ENCODE results near the gene ARAP1. TPM values are rescaled to one million over a fixed set of nuclear protein-coding genes. Genes with fewer than 3 reads are reported as not detected.
A peak's percentile ranks its signal among the peaks of the same experiment; 100 is the strongest.

ARAP1 gene
- polyA plus RNA-seq, 3 donors: 48.7 to 487 (median 79.0) TPM

DNA sequence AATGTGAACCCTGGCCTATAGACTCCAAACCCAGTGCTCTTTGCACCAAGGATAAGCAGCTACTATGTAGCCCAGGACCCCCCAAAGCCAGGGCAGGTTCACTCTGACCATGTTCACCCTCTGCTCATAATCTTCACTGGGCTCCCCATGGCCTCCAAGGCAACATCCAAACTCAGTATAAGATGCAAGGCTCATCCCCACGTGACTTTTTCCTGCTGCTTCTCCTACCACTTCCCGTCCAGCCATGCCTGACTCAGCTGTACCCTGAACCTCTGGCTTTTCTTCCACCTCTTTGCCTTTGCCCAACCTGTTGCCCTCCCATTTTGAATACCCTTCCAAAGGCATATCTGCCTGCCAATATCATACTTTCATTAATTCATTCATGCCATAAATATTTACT is 105.7 kb downstream of the ARAP1 start:
- H3K4me1 Mint-ChIP-seq: peaks cover 6% of the 10 kb centered on the region
- no peaks in the 10 kb centered on the region for H3K36me3 Mint-ChIP-seq
- no peak overlapping the region for H3K4me2 ChIP-seq (replicated peaks; ENCODE audit: extremely low read depth, low read length, poor library complexity, severe bottlenecking)
- H3K36me3 ChIP-seq (replicated peaks in 1 of 2; ENCODE audit: control insufficient read depth in 1 of 2, insufficient read depth in 2 of 2, low read length in 2 of 2): no peaks in the 10 kb centered on the region
- peaks cover 5% of the 10 kb centered on the region for H4K20me1 ChIP-seq (ENCODE audit: insufficient read depth, low read length)
- H3K4me3 ChIP-seq (replicated peaks in 1 of 3; ENCODE audit: low read depth in 2 of 3, low read length in 3 of 3): no peak overlapping the region
- peaks cover 0 to 6% of the 10 kb centered on the region in 2 donors for H3K9me3 ChIP-seq (replicated peaks in 1 of 2; ENCODE audit: control insufficient read depth in 1 of 2, insufficient read depth in 1 of 2, low read length in 2 of 2)
- 68% methylated on average over 2 of the region's 2 CpGs for WGBS (ENCODE audit: insufficient coverage)
- peaks cover 5 to 26% of the 10 kb centered on the region in 2 donors for H3K27me3 ChIP-seq (ENCODE audit: control insufficient read depth in 2 of 2, insufficient read depth in 2 of 2, low read length in 2 of 2)
- no peak overlapping the region for H3K27ac Mint-ChIP-seq
- TF ChIP-seq, protein P1, sequence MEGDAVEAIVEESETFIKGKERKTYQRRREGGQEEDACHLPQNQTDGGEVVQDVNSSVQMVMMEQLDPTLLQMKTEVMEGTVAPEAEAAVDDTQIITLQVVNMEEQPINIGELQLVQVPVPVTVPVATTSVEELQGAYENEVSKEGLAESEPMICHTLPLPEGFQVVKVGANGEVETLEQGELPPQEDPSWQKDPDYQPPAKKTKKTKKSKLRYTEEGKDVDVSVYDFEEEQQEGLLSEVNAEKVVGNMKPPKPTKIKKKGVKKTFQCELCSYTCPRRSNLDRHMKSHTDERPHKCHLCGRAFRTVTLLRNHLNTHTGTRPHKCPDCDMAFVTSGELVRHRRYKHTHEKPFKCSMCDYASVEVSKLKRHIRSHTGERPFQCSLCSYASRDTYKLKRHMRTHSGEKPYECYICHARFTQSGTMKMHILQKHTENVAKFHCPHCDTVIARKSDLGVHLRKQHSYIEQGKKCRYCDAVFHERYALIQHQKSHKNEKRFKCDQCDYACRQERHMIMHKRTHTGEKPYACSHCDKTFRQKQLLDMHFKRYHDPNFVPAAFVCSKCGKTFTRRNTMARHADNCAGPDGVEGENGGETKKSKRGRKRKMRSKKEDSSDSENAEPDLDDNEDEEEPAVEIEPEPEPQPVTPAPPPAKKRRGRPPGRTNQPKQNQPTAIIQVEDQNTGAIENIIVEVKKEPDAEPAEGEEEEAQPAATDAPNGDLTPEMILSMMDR (IDR thresholded peaks at IDR 0.05): no peak
- no peak overlapping the region for H2AFZ ChIP-seq (ENCODE audit: insufficient read depth, low read depth, low read length, poor library complexity, severe bottlenecking)
- peaks cover 15 to 18% of the 10 kb centered on the region in 2 donors for H3K4me1 ChIP-seq (ENCODE audit: control insufficient read depth in 1 of 2, insufficient read depth in 2 of 2, low read length in 2 of 2)
- peaks cover 0 to 4% (median 0%) of the 10 kb centered on the region in 7 donors for H3K9me3 Mint-ChIP-seq
- H3K27ac ChIP-seq (ENCODE audit: low read depth in 1 of 2, low read length in 2 of 2): no peak overlapping the region
- no peak overlapping the region for H3K9ac ChIP-seq (ENCODE audit: insufficient read depth, low read length, poor library complexity, severe bottlenecking)
- no peak for DNase-seq
- peaks cover 21 to 42% (median 32%) of the 10 kb centered on the region in 3 donors for H3K27me3 Mint-ChIP-seq (ENCODE audit: low read depth in 3 of 3)
- no peaks in the 10 kb centered on the region for H3K79me2 ChIP-seq (ENCODE audit: insufficient read depth, low read length)
- intact Hi-C loops (cut with micrococcal nuclease): loop anchor here in 1 of 2 donors (5.0 kb wide), 1 partner anchor 174 kb away; no protein-coding TSS in a partner anchor
- H3K4me3 Mint-ChIP-seq: no peak overlapping the region

DNA sequence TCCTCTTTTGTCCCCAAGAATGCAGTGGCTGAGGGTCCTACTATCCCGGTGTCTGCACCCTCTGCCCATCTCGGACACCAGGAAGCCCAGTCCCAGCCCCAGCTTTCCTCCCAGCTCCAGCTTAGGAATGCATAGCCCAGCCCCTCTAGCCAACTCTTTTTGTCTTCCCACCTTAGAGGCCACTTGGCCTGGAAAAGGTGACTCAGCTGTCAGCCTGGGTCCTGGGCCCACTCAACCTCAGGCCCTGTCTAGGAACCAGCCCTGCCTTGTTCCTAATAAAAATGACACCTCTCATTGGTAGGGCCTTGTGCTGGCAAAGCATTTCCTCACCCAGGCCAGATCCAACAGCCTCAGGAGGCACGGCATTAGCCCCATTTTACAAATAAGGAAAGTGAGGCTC is 106.2 kb downstream of the ARAP1 start:
- H2AFZ ChIP-seq (ENCODE audit: insufficient read depth, low read depth, low read length, poor library complexity, severe bottlenecking): no peak overlapping the region
- H3K27me3 ChIP-seq (ENCODE audit: control insufficient read depth in 2 of 2, insufficient read depth in 2 of 2, low read length in 2 of 2): peaks cover 10 to 30% of the 10 kb centered on the region in 2 donors
- no peaks in the 10 kb centered on the region for H3K36me3 Mint-ChIP-seq
- peaks cover 6% of the 10 kb centered on the region for H3K4me1 Mint-ChIP-seq
- no peak overlapping the region for H3K4me2 ChIP-seq (replicated peaks; ENCODE audit: extremely low read depth, low read length, poor library complexity, severe bottlenecking)
- peaks cover 0 to 4% (median 0%) of the 10 kb centered on the region in 7 donors for H3K9me3 Mint-ChIP-seq
- peak overlapping the region in 1 of 7 donors; percentile 44 for H3K27ac Mint-ChIP-seq
- 96% methylated on average over 2 of the region's 3 CpGs for WGBS (ENCODE audit: insufficient coverage)
- no peak overlapping the region for H3K4me3 Mint-ChIP-seq
- intact Hi-C loops (cut with micrococcal nuclease): loop anchor here in 1 of 2 donors (5.0 kb wide), 1 partner anchor 174 kb away; no protein-coding TSS in a partner anchor
- H3K79me2 ChIP-seq (ENCODE audit: insufficient read depth, low read length): no peaks in the 10 kb centered on the region
- H3K4me3 ChIP-seq (replicated peaks in 1 of 3; ENCODE audit: low read depth in 2 of 3, low read length in 3 of 3): no peak overlapping the region
- peaks cover 21 to 39% (median 30%) of the 10 kb centered on the region in 3 donors for H3K27me3 Mint-ChIP-seq (ENCODE audit: low read depth in 3 of 3)
- TF ChIP-seq, protein P1 (IDR thresholded peaks at IDR 0.05): no peak
- H3K27ac ChIP-seq (ENCODE audit: low read depth in 1 of 2, low read length in 2 of 2): no peak overlapping the region
- peaks cover 0 to 10% of the 10 kb centered on the region in 2 donors for H3K9me3 ChIP-seq (replicated peaks in 1 of 2; ENCODE audit: control insufficient read depth in 1 of 2, insufficient read depth in 1 of 2, low read length in 2 of 2)
- H3K4me1 ChIP-seq (ENCODE audit: control insufficient read depth in 1 of 2, insufficient read depth in 2 of 2, low read length in 2 of 2): peaks cover 15 to 18% of the 10 kb centered on the region in 2 donors
- H3K9ac ChIP-seq (ENCODE audit: insufficient read depth, low read length, poor library complexity, severe bottlenecking): no peak overlapping the region
- no peak for DNase-seq
- H3K36me3 ChIP-seq (replicated peaks in 1 of 2; ENCODE audit: control insufficient read depth in 1 of 2, insufficient read depth in 2 of 2, low read length in 2 of 2): no peaks in the 10 kb centered on the region
- peaks cover 8% of the 10 kb centered on the region for H4K20me1 ChIP-seq (ENCODE audit: insufficient read depth, low read length)
